NT2/D1 (cell line): Measurements from ENCODE around the gene ARIH2.

Source experiments
- SUZ12 ChIP-seq: IDR thresholded peaks from 2 replicates; pipeline ENCODE4 v1.6.1; 2011; ENCODE audit not compliant: insufficient read length, insufficient read depth; ENCODE audit errors: extremely low read depth
- ZNF274 ChIP-seq: IDR thresholded peaks from 2 replicates; pipeline ENCODE4 v1.6.1; 2011; ENCODE audit warnings: mild to moderate bottlenecking, low read depth, low read length

DNA sequence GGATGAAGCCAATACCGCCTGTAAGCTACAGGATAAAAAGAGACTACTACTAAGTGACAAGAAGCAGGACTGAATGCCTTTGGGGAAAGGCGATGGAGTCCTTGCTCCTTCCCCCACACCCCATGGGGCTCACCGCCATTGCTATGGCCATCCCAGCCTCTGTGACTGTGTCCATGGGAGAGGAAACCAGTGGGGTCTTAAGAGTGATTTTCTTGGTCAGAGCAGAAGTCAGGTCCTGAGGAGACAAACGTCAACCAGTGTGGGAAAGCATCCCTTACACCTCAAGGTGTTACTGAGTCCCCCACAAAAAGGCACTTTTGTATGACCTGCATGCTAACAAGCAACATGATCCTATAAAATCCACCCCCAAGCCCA, 109.6 kb downstream of the ARIH2 start:
- TF ChIP-seq ZNF274 (no peak), SUZ12 (no peak)
